ENCODE measurements around the gene B3GALT6.
A peak's percentile ranks its signal among the peaks of the same experiment; 100 is the strongest.
"Not testable (repeated sequence)": the region's sequence is repeated elsewhere in the genome, so short reads cannot be mapped to it uniquely, and the experiment has no call there.

Gene B3GALT6

DNA sequence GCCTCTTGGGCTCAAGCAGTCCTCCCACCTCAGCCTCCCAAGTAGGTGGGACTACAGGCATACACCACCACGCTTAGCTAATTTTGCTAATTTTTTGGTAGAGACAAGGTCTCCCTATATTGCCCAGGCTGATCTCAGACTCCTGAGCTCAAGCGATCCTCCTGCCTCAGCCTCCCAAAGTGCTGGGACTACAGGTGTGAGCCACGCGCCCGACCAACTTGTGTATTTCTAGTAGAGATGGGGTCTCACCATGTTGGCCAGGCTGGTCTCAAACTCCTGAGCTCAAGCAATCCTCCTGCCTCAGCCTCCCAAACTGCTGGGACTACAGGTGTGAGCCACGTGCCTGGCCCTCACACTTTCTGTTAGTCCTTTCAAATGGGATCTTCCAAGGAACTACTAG lies 36.3 kb upstream of the B3GALT6 start:
- H3K4me3 ChIP-seq (ENCODE audit: low read depth in 1 of 5, low read length in 5 of 5); H3K9ac ChIP-seq (ENCODE audit: low read length in 5 of 5); H3K27ac ChIP-seq (ENCODE audit: low read depth, low read length); H3K27me3 ChIP-seq (ENCODE audit: control insufficient read depth in 5 of 5, insufficient read depth in 4 of 5, low read length in 5 of 5); H3K36me3 ChIP-seq (ENCODE audit: control insufficient read depth in 5 of 5, insufficient read depth in 5 of 5, low read length in 5 of 5): not testable (repeated sequence)
- Histone ChIP-seq H3K9me3 (ENCODE audit: control insufficient read depth in 5 of 5, low read length in 5 of 5) (peaks cover 2 to 13% (median 11%) of the 10 kb centered on the region in 5 donors), H3K4me1 (ENCODE audit: control insufficient read depth in 5 of 5, insufficient read depth in 5 of 5, low read length in 5 of 5) (peaks cover 0 to 12% (median 0%) of the 10 kb centered on the region in 5 donors)

DNA sequence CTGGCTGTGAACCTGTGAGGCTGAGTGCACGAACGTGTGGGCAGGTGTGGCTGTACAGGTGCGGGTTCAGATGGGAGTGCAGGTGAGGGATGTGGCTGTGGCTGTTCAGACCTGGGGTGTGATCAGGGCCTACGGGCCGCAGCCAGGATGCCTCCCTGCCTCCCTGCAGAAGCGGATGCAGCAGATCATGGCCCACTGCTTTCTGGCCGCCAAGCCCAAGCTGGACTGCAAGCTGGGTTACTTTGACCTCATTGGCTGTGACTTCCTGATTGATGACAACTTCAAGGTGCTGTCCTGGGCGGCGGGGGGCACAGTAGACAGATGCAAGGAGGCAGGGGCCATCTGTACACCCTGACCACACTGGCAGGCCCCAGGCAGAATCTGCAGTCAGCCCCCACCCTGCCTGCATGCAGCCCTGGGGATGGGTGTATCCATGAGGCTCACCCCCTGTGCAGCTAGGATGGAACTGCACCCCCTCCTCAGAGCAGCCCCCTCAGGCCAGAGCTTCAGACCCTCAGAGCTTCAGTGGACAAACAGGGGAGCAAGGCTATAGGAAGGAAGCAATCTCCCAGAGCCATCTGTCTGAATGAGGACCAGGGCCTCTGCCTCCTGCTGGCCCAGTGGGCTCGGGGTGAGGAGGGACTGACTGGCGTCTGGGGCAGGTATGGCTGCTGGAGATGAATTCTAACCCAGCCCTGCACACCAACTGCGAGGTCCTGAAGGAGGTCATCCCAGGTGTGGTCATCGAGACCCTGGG lies 35.4 kb upstream of the B3GALT6 start:
- peaks cover 0 to 9% (median 3%) of the 10 kb centered on the region in 5 donors for H3K27me3 ChIP-seq (ENCODE audit: control insufficient read depth in 5 of 5, insufficient read depth in 4 of 5, low read length in 5 of 5)
- peaks cover 2 to 13% (median 11%) of the 10 kb centered on the region in 5 donors for H3K9me3 ChIP-seq (ENCODE audit: control insufficient read depth in 5 of 5, low read length in 5 of 5)
- no peak overlapping the region for H3K9ac ChIP-seq (ENCODE audit: low read length in 5 of 5)
- no peak overlapping the region for H3K4me3 ChIP-seq (ENCODE audit: low read depth in 1 of 5, low read length in 5 of 5)
- H3K36me3 ChIP-seq (ENCODE audit: control insufficient read depth in 5 of 5, insufficient read depth in 5 of 5, low read length in 5 of 5) = no peaks in the 10 kb centered on the region
- H3K27ac ChIP-seq (ENCODE audit: low read depth, low read length) = no peak overlapping the region
- H3K4me1 ChIP-seq (ENCODE audit: control insufficient read depth in 5 of 5, insufficient read depth in 5 of 5, low read length in 5 of 5) = peaks cover 0 to 12% (median 0%) of the 10 kb centered on the region in 5 donors

DNA sequence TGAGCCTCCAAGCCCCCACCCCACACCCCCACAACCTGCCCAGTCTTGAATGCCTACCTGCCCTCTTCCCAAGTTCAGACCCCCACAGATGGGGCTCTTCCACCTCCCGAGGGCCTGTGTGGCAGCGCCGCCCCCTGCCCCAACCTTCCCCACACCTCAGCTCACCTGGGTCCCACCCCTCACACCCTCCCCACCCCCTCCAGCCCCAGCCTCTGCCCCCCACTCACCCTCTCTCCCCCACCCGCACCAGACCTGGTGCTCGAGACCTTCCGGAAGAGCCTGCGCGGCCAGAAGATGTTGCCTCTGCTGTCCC lies 34.9 kb upstream of the B3GALT6 start:
- peaks cover 2 to 13% (median 11%) of the 10 kb centered on the region in 5 donors for H3K9me3 ChIP-seq (ENCODE audit: control insufficient read depth in 5 of 5, low read length in 5 of 5)
- peaks cover 0 to 9% (median 3%) of the 10 kb centered on the region in 5 donors for H3K27me3 ChIP-seq (ENCODE audit: control insufficient read depth in 5 of 5, insufficient read depth in 4 of 5, low read length in 5 of 5)
- H3K4me3 ChIP-seq (ENCODE audit: low read depth in 1 of 5, low read length in 5 of 5) = no peak overlapping the region
- H3K9ac ChIP-seq (ENCODE audit: low read length in 5 of 5) = no peak overlapping the region
- no peak overlapping the region for H3K27ac ChIP-seq (ENCODE audit: low read depth, low read length)
- peaks cover 0 to 12% (median 0%) of the 10 kb centered on the region in 5 donors for H3K4me1 ChIP-seq (ENCODE audit: control insufficient read depth in 5 of 5, insufficient read depth in 5 of 5, low read length in 5 of 5)
- no peaks in the 10 kb centered on the region for H3K36me3 ChIP-seq (ENCODE audit: control insufficient read depth in 5 of 5, insufficient read depth in 5 of 5, low read length in 5 of 5)

DNA sequence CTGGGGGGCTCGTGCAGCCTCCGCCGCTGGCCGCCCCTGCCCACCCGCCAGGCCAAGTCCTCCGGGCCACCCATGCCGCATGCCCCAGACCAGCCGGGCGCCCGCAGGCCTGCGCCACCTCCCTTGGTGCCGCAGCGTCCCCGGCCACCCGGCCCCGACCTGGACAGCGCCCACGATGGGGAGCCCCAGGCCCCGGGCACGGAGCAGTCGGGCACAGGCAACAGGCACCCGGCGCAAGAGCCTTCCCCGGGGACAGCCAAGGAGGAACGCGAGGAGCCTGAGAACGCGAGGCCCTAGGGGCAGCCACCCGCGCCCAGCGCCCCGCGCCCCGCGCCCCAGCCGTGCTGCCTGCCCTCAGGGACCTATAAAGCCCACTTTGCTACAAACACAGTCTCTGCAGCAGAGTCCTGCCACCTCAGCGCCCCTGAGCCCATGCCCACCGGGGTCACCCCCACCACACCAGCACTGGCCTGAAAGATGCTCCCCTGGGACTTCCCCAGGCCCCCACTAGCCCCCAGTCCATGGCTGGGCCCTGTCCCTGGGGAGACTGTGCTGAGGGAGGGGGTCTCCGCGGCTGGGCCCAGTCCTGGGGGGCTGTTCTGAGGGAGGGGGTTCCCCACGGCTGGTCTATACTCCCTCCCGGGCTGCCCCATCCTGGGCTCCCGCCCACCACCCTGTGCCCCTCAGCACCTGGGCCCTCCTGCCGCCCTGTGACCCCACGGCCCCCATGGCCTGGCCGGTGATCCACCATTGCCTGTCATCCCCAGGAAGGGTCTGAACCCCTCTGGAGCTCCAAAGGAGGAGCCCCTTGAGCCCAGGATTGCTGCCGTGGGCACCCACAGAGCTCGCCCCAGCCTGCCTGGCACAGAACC lies 34.2 kb upstream of the B3GALT6 start:
- no peak overlapping the region for H3K4me3 ChIP-seq (ENCODE audit: low read depth in 1 of 5, low read length in 5 of 5)
- no peak overlapping the region for H3K9ac ChIP-seq (ENCODE audit: low read length in 5 of 5)
- H3K27me3 ChIP-seq (ENCODE audit: control insufficient read depth in 5 of 5, insufficient read depth in 4 of 5, low read length in 5 of 5) = peaks cover 2 to 11% (median 3%) of the 10 kb centered on the region in 5 donors
- peaks cover 2 to 13% (median 11%) of the 10 kb centered on the region in 5 donors for H3K9me3 ChIP-seq (ENCODE audit: control insufficient read depth in 5 of 5, low read length in 5 of 5)
- H3K36me3 ChIP-seq (ENCODE audit: control insufficient read depth in 5 of 5, insufficient read depth in 5 of 5, low read length in 5 of 5) = no peaks in the 10 kb centered on the region
- H3K4me1 ChIP-seq (ENCODE audit: control insufficient read depth in 5 of 5, insufficient read depth in 5 of 5, low read length in 5 of 5) = peaks cover 0 to 12% (median 0%) of the 10 kb centered on the region in 5 donors
- no peak overlapping the region for H3K27ac ChIP-seq (ENCODE audit: low read depth, low read length)

DNA sequence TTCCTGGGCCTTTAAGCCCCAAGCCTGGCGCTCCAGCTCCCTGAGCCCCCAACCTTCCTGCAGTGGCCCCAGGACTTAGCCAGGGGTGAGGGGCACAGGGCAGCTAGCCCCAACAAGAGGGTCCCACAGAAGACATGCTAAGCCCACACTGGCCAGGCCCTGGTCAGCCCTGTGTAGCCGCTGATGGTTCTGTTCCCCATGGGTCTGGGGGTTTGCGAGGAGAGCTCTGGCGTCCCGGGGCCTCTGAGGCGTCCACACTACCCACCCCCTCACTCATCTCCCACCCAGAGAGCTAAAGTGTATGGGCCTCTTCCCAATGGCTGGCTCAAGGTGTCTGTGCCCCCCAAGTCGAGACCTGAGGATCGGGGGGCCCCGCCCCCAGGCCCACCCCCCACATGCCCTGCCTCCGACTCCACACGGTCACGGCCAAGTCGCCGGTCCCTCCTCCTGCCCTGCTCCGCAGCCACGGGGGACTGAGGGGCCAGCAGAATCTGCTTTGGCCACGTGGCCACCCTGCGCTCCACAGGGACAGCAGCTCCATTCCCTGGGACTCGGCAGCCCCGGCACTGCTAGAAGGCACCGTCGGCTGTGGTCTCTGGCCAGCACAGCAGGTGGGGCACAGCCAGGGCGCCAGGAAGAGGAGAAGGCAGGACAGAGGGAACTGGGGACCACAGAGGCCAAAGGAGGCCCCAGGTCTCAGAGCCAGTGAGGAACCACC lies 33.5 kb upstream of the B3GALT6 start:
- H3K4me3 ChIP-seq (ENCODE audit: low read depth in 1 of 5, low read length in 5 of 5) = no peak overlapping the region
- H3K9me3 ChIP-seq (ENCODE audit: control insufficient read depth in 5 of 5, low read length in 5 of 5) = peaks cover 2 to 13% (median 11%) of the 10 kb centered on the region in 5 donors
- H3K4me1 ChIP-seq (ENCODE audit: control insufficient read depth in 5 of 5, insufficient read depth in 5 of 5, low read length in 5 of 5) = peaks cover 0 to 12% (median 0%) of the 10 kb centered on the region in 5 donors
- H3K27me3 ChIP-seq (ENCODE audit: control insufficient read depth in 5 of 5, insufficient read depth in 4 of 5, low read length in 5 of 5) = peaks cover 3 to 15% (median 7%) of the 10 kb centered on the region in 5 donors
- no peaks in the 10 kb centered on the region for H3K36me3 ChIP-seq (ENCODE audit: control insufficient read depth in 5 of 5, insufficient read depth in 5 of 5, low read length in 5 of 5)
- no peak overlapping the region for H3K27ac ChIP-seq (ENCODE audit: low read depth, low read length)
- H3K9ac ChIP-seq (ENCODE audit: low read length in 5 of 5) = no peak overlapping the region

DNA sequence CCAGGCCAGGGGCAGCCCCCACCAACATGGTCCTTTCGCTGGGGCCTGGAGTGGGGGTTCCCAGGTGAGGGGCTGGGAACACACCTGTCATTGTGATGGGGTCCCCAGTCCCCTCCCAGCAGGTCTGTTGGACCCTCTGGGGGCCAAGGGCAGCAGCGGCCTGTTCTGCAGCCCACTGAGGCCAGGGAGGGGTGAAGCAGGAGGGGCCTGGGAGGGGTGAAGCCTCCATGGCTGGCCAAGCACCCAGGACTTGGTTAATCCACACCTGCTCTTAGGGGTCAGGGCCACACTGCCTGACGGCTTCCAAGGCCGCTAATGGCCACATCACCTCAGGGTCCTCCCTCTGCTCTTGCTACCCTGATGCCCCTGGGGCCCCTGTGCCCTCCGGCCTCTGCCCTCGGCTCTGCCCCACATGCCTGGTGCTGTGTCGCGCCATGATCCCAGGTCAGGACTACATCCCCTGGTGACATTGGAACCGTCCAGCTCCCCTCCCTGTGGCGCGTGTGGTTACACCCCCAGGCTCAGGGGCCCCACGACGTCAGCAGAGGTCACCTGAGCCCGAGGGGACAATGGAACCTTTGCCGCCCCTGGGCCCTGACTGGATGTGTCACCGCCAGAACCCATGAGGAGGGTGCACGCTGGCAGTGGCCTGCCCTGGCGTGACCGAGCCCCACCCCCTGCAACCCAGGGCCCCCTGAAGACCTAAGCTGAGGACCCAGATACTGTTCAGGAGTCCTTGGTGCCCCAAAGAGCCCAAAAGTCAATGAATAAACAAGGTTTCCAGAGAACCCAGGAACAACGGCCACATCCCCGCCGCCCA lies 32.7 kb upstream of the B3GALT6 start:
- no peak overlapping the region for H3K4me3 ChIP-seq (ENCODE audit: low read depth in 1 of 5, low read length in 5 of 5)
- peaks cover 7 to 18% (median 11%) of the 10 kb centered on the region in 5 donors for H3K27me3 ChIP-seq (ENCODE audit: control insufficient read depth in 5 of 5, insufficient read depth in 4 of 5, low read length in 5 of 5)
- H3K4me1 ChIP-seq (ENCODE audit: control insufficient read depth in 5 of 5, insufficient read depth in 5 of 5, low read length in 5 of 5) = peaks cover 0 to 12% (median 0%) of the 10 kb centered on the region in 5 donors
- H3K36me3 ChIP-seq (ENCODE audit: control insufficient read depth in 5 of 5, insufficient read depth in 5 of 5, low read length in 5 of 5) = no peaks in the 10 kb centered on the region
- no peak overlapping the region for H3K9ac ChIP-seq (ENCODE audit: low read length in 5 of 5)
- H3K27ac ChIP-seq (ENCODE audit: low read depth, low read length) = no peak overlapping the region
- peaks cover 2 to 10% (median 9%) of the 10 kb centered on the region in 5 donors for H3K9me3 ChIP-seq (ENCODE audit: control insufficient read depth in 5 of 5, low read length in 5 of 5)

DNA sequence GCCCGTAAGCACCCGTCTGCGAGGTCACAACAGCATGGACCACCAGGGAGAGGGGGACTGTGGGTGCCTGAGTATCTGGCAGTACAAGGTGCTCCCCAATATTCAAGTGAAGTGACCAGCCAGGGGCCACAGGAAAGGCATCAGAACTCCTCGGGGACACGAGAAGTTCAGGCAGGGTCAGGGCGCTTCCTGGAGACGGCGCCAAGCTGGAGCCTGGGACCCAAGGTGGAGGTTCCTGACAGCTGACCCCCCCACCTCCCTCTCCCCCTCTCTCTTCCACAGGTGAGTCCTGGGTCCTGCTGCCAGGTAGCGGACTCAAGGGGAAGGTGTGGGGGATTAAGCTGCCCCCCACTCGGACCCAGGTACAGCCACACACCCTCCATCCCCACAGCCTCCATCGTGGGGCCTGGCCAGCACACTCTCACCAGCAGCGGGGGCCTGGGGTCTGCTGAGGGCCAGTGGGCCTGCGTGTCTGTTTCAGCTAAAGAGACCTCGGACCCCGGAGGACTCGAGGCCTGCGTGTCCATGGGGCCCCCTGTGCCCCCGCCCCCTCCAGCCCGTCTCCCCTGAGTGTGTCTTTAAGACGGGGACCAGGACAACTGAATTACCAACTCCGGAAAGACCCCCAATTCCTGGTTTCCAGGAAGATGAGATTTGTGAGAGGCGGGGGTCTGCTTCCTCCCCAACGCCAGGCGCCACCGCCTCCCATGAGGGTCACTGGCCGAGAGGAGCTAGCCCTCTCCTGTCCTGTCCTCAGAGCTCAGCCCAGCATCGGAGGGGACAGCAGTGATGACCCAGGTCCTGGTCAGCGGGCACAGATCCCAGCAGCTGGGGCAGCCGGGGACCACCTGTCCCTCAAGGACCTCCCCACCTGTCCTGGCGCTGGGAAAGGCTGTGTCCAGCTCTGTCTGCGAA lies 31.8 kb upstream of the B3GALT6 start:
- Histone ChIP-seq H3K4me3 (ENCODE audit: low read depth in 1 of 5, low read length in 5 of 5) (peak overlapping the region in 2 of 5 donors; percentile 44 to 45), H3K4me1 (ENCODE audit: control insufficient read depth in 5 of 5, insufficient read depth in 5 of 5, low read length in 5 of 5) (peaks cover 0 to 12% (median 0%) of the 10 kb centered on the region in 5 donors), H3K27ac (ENCODE audit: low read depth, low read length) (no peak overlapping the region), H3K9ac (ENCODE audit: low read length in 5 of 5) (peak overlapping the region in 1 of 5 donors; percentile 14), H3K36me3 (ENCODE audit: control insufficient read depth in 5 of 5, insufficient read depth in 5 of 5, low read length in 5 of 5) (no peaks in the 10 kb centered on the region), H3K9me3 (ENCODE audit: control insufficient read depth in 5 of 5, low read length in 5 of 5) (peaks cover 0 to 5% (median 2%) of the 10 kb centered on the region in 5 donors), H3K27me3 (ENCODE audit: control insufficient read depth in 5 of 5, insufficient read depth in 4 of 5, low read length in 5 of 5) (peaks cover 9 to 24% (median 16%) of the 10 kb centered on the region in 5 donors)

DNA sequence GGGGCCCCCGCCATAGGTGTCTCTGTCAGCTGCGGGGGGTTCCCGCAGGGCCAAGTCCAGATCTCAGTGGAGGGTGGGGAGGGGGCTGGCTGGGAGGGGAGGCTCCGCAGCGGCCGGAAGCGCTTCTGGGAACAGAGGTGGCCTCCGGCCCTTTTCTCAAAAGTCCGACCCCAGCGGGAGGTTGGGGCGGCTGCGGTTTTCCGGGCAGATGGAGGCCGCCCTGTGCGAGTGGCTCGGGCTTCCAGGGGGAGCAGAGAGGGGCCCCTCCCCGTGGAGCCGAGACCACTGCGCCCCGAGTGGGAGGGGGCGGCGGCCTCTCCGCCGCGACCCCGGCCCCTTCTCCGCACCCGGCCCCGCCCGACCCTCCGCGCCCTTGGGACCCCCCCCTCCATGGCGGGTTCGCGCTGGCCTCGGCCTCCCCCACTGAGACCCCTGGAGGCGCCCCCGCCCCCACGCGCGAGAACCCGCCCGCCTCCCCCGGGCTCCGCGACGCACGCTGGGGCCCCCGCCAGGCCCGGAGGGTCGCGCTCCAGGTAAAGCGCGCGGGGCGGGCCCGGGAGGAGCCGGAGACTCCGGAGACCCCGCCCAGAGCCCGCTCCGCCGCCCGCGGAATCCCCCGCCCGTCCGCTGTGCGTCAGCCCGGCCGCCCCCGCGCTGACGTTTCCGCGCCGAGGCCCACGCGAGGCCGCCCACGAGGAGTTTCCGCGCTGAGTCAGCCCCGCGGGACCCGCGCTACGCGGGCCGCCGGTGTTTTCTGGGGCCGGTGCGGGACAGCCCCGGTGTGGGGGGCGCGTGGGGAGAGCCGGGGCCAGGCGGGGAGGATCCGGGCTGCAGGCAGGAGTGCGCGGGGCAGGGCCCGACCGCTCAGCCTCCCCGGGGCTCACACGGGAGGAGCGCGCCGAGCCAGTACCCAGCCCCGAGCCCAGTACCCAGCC lies 30.9 kb upstream of the B3GALT6 start:
- no peak overlapping the region for H3K27ac ChIP-seq (ENCODE audit: low read depth, low read length)
- H3K27me3 ChIP-seq (ENCODE audit: control insufficient read depth in 5 of 5, insufficient read depth in 4 of 5, low read length in 5 of 5) = peaks cover 17 to 32% (median 26%) of the 10 kb centered on the region in 5 donors

More for the DNA sequence above, 30.9 kb upstream of the B3GALT6 start:
- H3K4me3 ChIP-seq (ENCODE audit: low read depth in 1 of 5, low read length in 5 of 5) = peak overlapping the region in 2 of 5 donors; percentile 44 to 45
- H3K36me3 ChIP-seq (ENCODE audit: control insufficient read depth in 5 of 5, insufficient read depth in 5 of 5, low read length in 5 of 5) = no peaks in the 10 kb centered on the region
- peaks cover 0 to 19% (median 7%) of the 10 kb centered on the region in 5 donors for H3K4me1 ChIP-seq (ENCODE audit: control insufficient read depth in 5 of 5, insufficient read depth in 5 of 5, low read length in 5 of 5)
- H3K9ac ChIP-seq (ENCODE audit: low read length in 5 of 5) = peak overlapping the region in 1 of 5 donors; percentile 14
- peaks cover 0 to 5% (median 0%) of the 10 kb centered on the region in 5 donors for H3K9me3 ChIP-seq (ENCODE audit: control insufficient read depth in 5 of 5, low read length in 5 of 5)

Data from subcutaneous abdominal adipose tissue (tissue), 5 donors.